Cardiac fibroblast (primary cell): Measurements from ENCODE around the gene UMAD1.

Source experiments
- DNase-seq, 2 donors: peaks; one replicate each; pipeline versions ENCODE4 v3.0.0 to v3.0.0-alpha.2; 2010; ENCODE audit warnings: low read depth in 2 of 2
- H3K4me3 ChIP-seq, 2 donors: replicated peaks in 1 of 2; 1 replicate in 1 of 2; 2 replicates in 1 of 2; pipeline ENCODE4 v1.5.1; 2011; ENCODE audit warnings: low read depth in 2 of 2, low read length in 2 of 2, mild to moderate bottlenecking in 2 of 2, moderate library complexity in 1 of 2
- CTCF ChIP-seq: IDR thresholded peaks from one replicate; pipeline ENCODE4 v1.5.1; 2011; ENCODE audit warnings: low read depth, mild to moderate bottlenecking, low read length, inconsistent platforms

Gene UMAD1

GRCh38 chr7:7740037-7740355 lies 99.4 kb downstream of the UMAD1 start:
- TF ChIP-seq CTCF: no peak
- no peak overlapping the region for H3K4me3 ChIP-seq
- no peak for DNase-seq

GRCh38 chr7:7742223-7742622 lies 101.7 kb downstream of the UMAD1 start:
- no peak overlapping the region for H3K4me3 ChIP-seq
- no peak for DNase-seq
- TF ChIP-seq CTCF: no peak

- no peak for TF ChIP-seq CTCF
- H3K4me3 ChIP-seq: no peak overlapping the region
- no peak for DNase-seq
These were observed 104.7 kb downstream of the UMAD1 start for GRCh38 chr7:7745258-7745657.

GRCh38 chr7:7745966-7746365 lies 105.4 kb downstream of the UMAD1 start:
- TF ChIP-seq CTCF: no peak

GRCh38 chr7:7746458-7746857 lies 105.9 kb downstream of the UMAD1 start:
- TF ChIP-seq CTCF: no peak
- H3K4me3 ChIP-seq: no peak overlapping the region
- no peak for DNase-seq

More at GRCh38 chr7:7745966-7746365, 105.4 kb downstream of the UMAD1 start:
- H3K4me3 ChIP-seq: no peak overlapping the region
- no peak for DNase-seq

- no peak for TF ChIP-seq CTCF
- no peak overlapping the region for H3K4me3 ChIP-seq
- no peak for DNase-seq
These were observed 110.2 kb downstream of the UMAD1 start for GRCh38 chr7:7750571-7751242.
